BLaER1 treated with 17β-estradiol and CSF1 and Interleukin-3, amounts not matched to agents 10 nM and 100 nM (cell line): Measurements from ENCODE around the gene FAF1.

Experiments
- H3K27ac ChIP-seq, 11 experiments: shearing (Covaris generic); formaldehyde crosslinking; 2 replicates each; pipeline ENCODE4 v1.8.1; 2022
- H3K27me3 ChIP-seq, 11 experiments: shearing (Covaris generic); formaldehyde crosslinking; 2 replicates each; pipeline ENCODE4 v1.8.1; 2022
- H3K36me3 ChIP-seq, 11 experiments: shearing (Covaris generic); formaldehyde crosslinking; 2 replicates each; pipeline ENCODE4 v1.8.1; 2022
- H3K4me1 ChIP-seq, 10 experiments: shearing (Covaris generic); formaldehyde crosslinking; 2 replicates each; pipeline ENCODE4 v1.8.1; 2022
- H3K4me2 ChIP-seq, 11 experiments: shearing (Covaris generic); formaldehyde crosslinking; 2 replicates each; pipeline ENCODE4 v1.8.1; 2022
- H3K4me3 ChIP-seq, 10 experiments: shearing (Covaris generic); formaldehyde crosslinking; 2 replicates each; pipeline ENCODE4 v1.8.1; 2022
- H3K9ac ChIP-seq, 11 experiments: shearing (Covaris generic); formaldehyde crosslinking; 2 replicates each; pipeline ENCODE4 v1.8.1; 2022
- H3K9me3 ChIP-seq, 11 experiments: shearing (Covaris generic); formaldehyde crosslinking; replicated peaks in 1 of 11; 2 replicates each; pipeline ENCODE4 v1.8.1; 2022
- H4K20me1 ChIP-seq, 11 experiments: shearing (Covaris generic); formaldehyde crosslinking; 2 replicates each; pipeline ENCODE4 v1.8.1; 2022
- Cebpa-rat ChIP-seq, 11 experiments: shearing (Covaris generic); IDR thresholded peaks; 2 replicates each; pipeline ENCODE4 v1.8.1; 2022

The FAF1 gene

GRCh38 chr1:50605186-50605875, 354.7 kb downstream of the FAF1 start:
- H3K36me3 ChIP-seq, result peaks cover 0 to 6% (median 0%) of the 10 kb centered on the region in 11 experiments; a peak in 2 of 22 replicates
- no peak overlapping the region for H3K4me2 ChIP-seq
- H3K4me1 ChIP-seq, result peaks cover 0 to 13% (median 0%) of the 10 kb centered on the region in 10 experiments; a peak in 8 of 20 replicates
- no peak overlapping the region for H3K4me3 ChIP-seq
- H4K20me1 ChIP-seq, result no peaks in the 10 kb centered on the region
- H3K27me3 ChIP-seq, result no peaks in the 10 kb centered on the region
- no peak overlapping the region for H3K9ac ChIP-seq
- no peak for TF ChIP-seq Cebpa-rat (IDR thresholded peaks at IDR 0.05)
- no peaks in the 10 kb centered on the region for H3K9me3 ChIP-seq
- no peak overlapping the region for H3K27ac ChIP-seq

- Histone ChIP-seq H3K36me3 (peaks cover 0 to 6% (median 0%) of the 10 kb centered on the region in 11 experiments; a peak in 2 of 22 replicates), H3K9me3 (no peaks in the 10 kb centered on the region), H3K27me3 (no peaks in the 10 kb centered on the region), H3K9ac (no peak overlapping the region), H3K4me1 (peaks cover 0 to 13% (median 0%) of the 10 kb centered on the region in 10 experiments; a peak in 8 of 20 replicates), H3K4me3 (no peak overlapping the region), H3K4me2 (no peak overlapping the region), H3K27ac (no peak overlapping the region), H4K20me1 (no peaks in the 10 kb centered on the region)
- TF ChIP-seq Cebpa-rat (IDR thresholded peaks at IDR 0.05), result no peak
Observed at GRCh38 chr1:50604580-50604979, 355.5 kb downstream of the FAF1 start.

- Histone ChIP-seq H3K36me3 (no peaks in the 10 kb centered on the region), H3K9ac (no peak overlapping the region), H3K9me3 (no peaks in the 10 kb centered on the region), H3K4me1 (peaks cover 0 to 13% (median 0%) of the 10 kb centered on the region in 10 experiments; a peak in 8 of 20 replicates), H3K27ac (no peak overlapping the region; a peak in 1 of 22 replicates), H3K4me3 (no peak overlapping the region), H3K27me3 (no peaks in the 10 kb centered on the region), H3K4me2 (peak overlapping the region in 3 of 11 experiments; percentile 2 to 19 (median 2); a peak in 4 of 22 replicates), H4K20me1 (no peaks in the 10 kb centered on the region)
- no peak for TF ChIP-seq Cebpa-rat (IDR thresholded peaks at IDR 0.05)
Observed at GRCh38 chr1:50603274-50604271, 356.5 kb downstream of the FAF1 start.

GRCh38 chr1:50599546-50599945, 360.5 kb downstream of the FAF1 start:
- Histone ChIP-seq H3K36me3 (peaks cover 0 to 15% (median 9%) of the 10 kb centered on the region in 11 experiments; a peak in 8 of 22 replicates), H3K4me3 (no peak overlapping the region), H3K27me3 (no peaks in the 10 kb centered on the region), H3K4me2 (no peak overlapping the region), H3K27ac (no peak overlapping the region), H3K9ac (no peak overlapping the region), H3K9me3 (no peaks in the 10 kb centered on the region), H3K4me1 (peaks cover 0 to 13% (median 0%) of the 10 kb centered on the region in 10 experiments; a peak in 8 of 20 replicates), H4K20me1 (no peaks in the 10 kb centered on the region)
- no peak for TF ChIP-seq Cebpa-rat (IDR thresholded peaks at IDR 0.05)

GRCh38 chr1:50595874-50596273, 364.2 kb downstream of the FAF1 start:
- Histone ChIP-seq H3K27ac (no peak overlapping the region), H3K36me3 (peaks cover 3 to 38% (median 17%) of the 10 kb centered on the region in 11 experiments; a peak in 11 of 22 replicates), H3K27me3 (no peaks in the 10 kb centered on the region), H3K9ac (no peak overlapping the region), H4K20me1 (no peaks in the 10 kb centered on the region), H3K4me2 (no peak overlapping the region), H3K9me3 (no peaks in the 10 kb centered on the region), H3K4me1 (peaks cover 0 to 7% (median 0%) of the 10 kb centered on the region in 10 experiments; a peak in 3 of 20 replicates), H3K4me3 (no peak overlapping the region)
- TF ChIP-seq Cebpa-rat (IDR thresholded peaks at IDR 0.05), result no peak

GRCh38 chr1:50593515-50593914, 366.6 kb downstream of the FAF1 start:
- no peak overlapping the region for H3K9ac ChIP-seq
- no peaks in the 10 kb centered on the region for H4K20me1 ChIP-seq
- no peaks in the 10 kb centered on the region for H3K9me3 ChIP-seq
- peaks cover 8 to 46% (median 27%) of the 10 kb centered on the region in 11 experiments; a peak in 18 of 22 replicates for H3K36me3 ChIP-seq
- H3K27me3 ChIP-seq, result no peaks in the 10 kb centered on the region
- peaks cover 0 to 7% (median 0%) of the 10 kb centered on the region in 10 experiments; a peak in 3 of 20 replicates for H3K4me1 ChIP-seq
- H3K27ac ChIP-seq, result no peak overlapping the region
- H3K4me3 ChIP-seq, result no peak overlapping the region
- H3K4me2 ChIP-seq, result no peak overlapping the region
- TF ChIP-seq Cebpa-rat (IDR thresholded peaks at IDR 0.05), result no peak

- Histone ChIP-seq H3K9me3 (no peaks in the 10 kb centered on the region), H3K4me3 (no peak overlapping the region), H3K4me2 (no peak overlapping the region), H4K20me1 (no peaks in the 10 kb centered on the region), H3K27ac (no peak overlapping the region), H3K36me3 (peaks cover 16 to 54% (median 38%) of the 10 kb centered on the region in 11 experiments; a peak in 18 of 22 replicates), H3K9ac (no peak overlapping the region), H3K27me3 (no peaks in the 10 kb centered on the region), H3K4me1 (peaks cover 0 to 7% (median 0%) of the 10 kb centered on the region in 10 experiments; a peak in 3 of 20 replicates)
- no peak for TF ChIP-seq Cebpa-rat (IDR thresholded peaks at IDR 0.05)
Observed at GRCh38 chr1:50591598-50591997, 368.5 kb downstream of the FAF1 start.

- Histone ChIP-seq H4K20me1 (no peaks in the 10 kb centered on the region), H3K9me3 (no peaks in the 10 kb centered on the region), H3K27ac (no peak overlapping the region), H3K4me2 (no peak overlapping the region), H3K27me3 (no peaks in the 10 kb centered on the region), H3K4me1 (no peaks in the 10 kb centered on the region), H3K9ac (no peak overlapping the region), H3K4me3 (no peak overlapping the region), H3K36me3 (peaks cover 6 to 39% (median 22%) of the 10 kb centered on the region in 11 experiments; a peak in 19 of 22 replicates)
- TF ChIP-seq Cebpa-rat (IDR thresholded peaks at IDR 0.05), result no peak
Observed at GRCh38 chr1:50582346-50582745, 377.7 kb downstream of the FAF1 start.

- Histone ChIP-seq H3K4me3 (no peak overlapping the region), H3K27me3 (no peaks in the 10 kb centered on the region), H3K4me2 (no peak overlapping the region), H3K27ac (no peak overlapping the region), H3K4me1 (no peaks in the 10 kb centered on the region), H4K20me1 (no peaks in the 10 kb centered on the region), H3K9ac (no peak overlapping the region), H3K9me3 (no peaks in the 10 kb centered on the region), H3K36me3 (peaks cover 15 to 51% (median 27%) of the 10 kb centered on the region in 11 experiments; a peak in 20 of 22 replicates)
- no peak for TF ChIP-seq Cebpa-rat (IDR thresholded peaks at IDR 0.05)
Observed at GRCh38 chr1:50570066-50570468, 390.0 kb downstream of the FAF1 start.
